Measurements from ENCODE around the gene TNFRSF1A. TPM values are rescaled to one million over a fixed set of nuclear protein-coding genes. Genes with fewer than 3 reads are reported as not detected.

Gene TNFRSF1A
- total and polyA plus RNA-seq, 2 donors from 2014 or later: 99.6 to 186 TPM

DNA sequence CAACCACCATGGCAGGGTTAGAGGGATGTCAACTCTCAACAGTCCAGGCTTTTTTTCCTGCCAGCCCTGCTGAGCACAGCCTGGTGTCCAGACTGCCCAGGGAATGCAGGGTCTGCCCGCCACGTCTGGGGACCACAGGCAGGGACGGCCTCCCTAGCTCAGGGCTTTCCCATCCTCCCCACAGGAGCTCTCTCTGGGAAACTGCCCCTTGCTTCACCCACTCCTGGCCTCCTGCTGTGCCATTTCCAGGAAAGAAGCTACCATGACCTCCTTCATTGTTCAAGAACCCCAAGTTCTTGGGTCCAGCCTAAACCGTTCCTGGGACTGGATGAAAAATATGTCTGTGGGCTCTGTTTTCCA is 28.7 kb upstream of the TNFRSF1A start:
- no peaks in the 10 kb centered on the region for H3K27me3 ChIP-seq (ENCODE audit: control insufficient read depth, insufficient read depth, low read length)
- H3K36me3 ChIP-seq (ENCODE audit: control insufficient read depth in 2 of 3, insufficient read depth in 3 of 3, low read length in 3 of 3): no peaks in the 10 kb centered on the region
- peak in 2 of 5 donors; percentile 27 to 61 for DNase-seq
- FAIRE-seq: no peak
- TF ChIP-seq, protein P1, sequence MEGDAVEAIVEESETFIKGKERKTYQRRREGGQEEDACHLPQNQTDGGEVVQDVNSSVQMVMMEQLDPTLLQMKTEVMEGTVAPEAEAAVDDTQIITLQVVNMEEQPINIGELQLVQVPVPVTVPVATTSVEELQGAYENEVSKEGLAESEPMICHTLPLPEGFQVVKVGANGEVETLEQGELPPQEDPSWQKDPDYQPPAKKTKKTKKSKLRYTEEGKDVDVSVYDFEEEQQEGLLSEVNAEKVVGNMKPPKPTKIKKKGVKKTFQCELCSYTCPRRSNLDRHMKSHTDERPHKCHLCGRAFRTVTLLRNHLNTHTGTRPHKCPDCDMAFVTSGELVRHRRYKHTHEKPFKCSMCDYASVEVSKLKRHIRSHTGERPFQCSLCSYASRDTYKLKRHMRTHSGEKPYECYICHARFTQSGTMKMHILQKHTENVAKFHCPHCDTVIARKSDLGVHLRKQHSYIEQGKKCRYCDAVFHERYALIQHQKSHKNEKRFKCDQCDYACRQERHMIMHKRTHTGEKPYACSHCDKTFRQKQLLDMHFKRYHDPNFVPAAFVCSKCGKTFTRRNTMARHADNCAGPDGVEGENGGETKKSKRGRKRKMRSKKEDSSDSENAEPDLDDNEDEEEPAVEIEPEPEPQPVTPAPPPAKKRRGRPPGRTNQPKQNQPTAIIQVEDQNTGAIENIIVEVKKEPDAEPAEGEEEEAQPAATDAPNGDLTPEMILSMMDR (IDR thresholded peaks at IDR 0.05; ENCODE audit: borderline replicate concordance, extremely low read depth, insufficient read depth): no peak
- peak overlapping the region in 2 of 3 donors; percentile 54 to 72 for H3K4me3 ChIP-seq (ENCODE audit: low read length in 3 of 3)
- peak overlapping the region in 2 of 3 donors; percentile 66 to 78 for H3K9ac ChIP-seq (ENCODE audit: low read length in 3 of 3)
- H3K9me3 ChIP-seq (ENCODE audit: control insufficient read depth in 2 of 3, insufficient read depth in 1 of 3, low read length in 3 of 3): no peaks in the 10 kb centered on the region
- intact Hi-C loops (cut with DNase I): no loop called here
- peaks cover 3 to 28% (median 18%) of the 10 kb centered on the region in 3 donors for H3K4me1 ChIP-seq (ENCODE audit: control insufficient read depth in 2 of 3, insufficient read depth in 2 of 3, low read depth in 1 of 3, low read length in 3 of 3)
- H3K27ac ChIP-seq (ENCODE audit: low read depth in 2 of 2, low read length in 2 of 2): peak overlapping the region; percentile 88 to 94

- intact Hi-C loops (cut with DNase I): no loop called here
- peak overlapping the region in 2 of 3 donors; percentile 54 to 72 for H3K4me3 ChIP-seq (ENCODE audit: low read length in 3 of 3)
- H3K9me3 ChIP-seq (ENCODE audit: control insufficient read depth in 2 of 3, insufficient read depth in 1 of 3, low read length in 3 of 3): no peaks in the 10 kb centered on the region
- H3K9ac ChIP-seq (ENCODE audit: low read length in 3 of 3): peak overlapping the region in 2 of 3 donors; percentile 66 to 78
- TF ChIP-seq, protein P1 (IDR thresholded peaks at IDR 0.05; ENCODE audit: borderline replicate concordance, extremely low read depth, insufficient read depth): no peak
- H3K27me3 ChIP-seq (ENCODE audit: control insufficient read depth, insufficient read depth, low read length): no peaks in the 10 kb centered on the region
- FAIRE-seq (no peak), DNase-seq (peak in 1 of 5 donors; percentile 46)
- H3K4me1 ChIP-seq (ENCODE audit: control insufficient read depth in 2 of 3, insufficient read depth in 2 of 3, low read depth in 1 of 3, low read length in 3 of 3): peaks cover 3 to 28% (median 18%) of the 10 kb centered on the region in 3 donors
- H3K27ac ChIP-seq (ENCODE audit: low read depth in 2 of 2, low read length in 2 of 2): peak overlapping the region; percentile 88 to 94
- H3K36me3 ChIP-seq (ENCODE audit: control insufficient read depth in 2 of 3, insufficient read depth in 3 of 3, low read length in 3 of 3): no peaks in the 10 kb centered on the region
These were observed 28.2 kb upstream of the TNFRSF1A start for GRCh38 chr12:6369916-6370575.

- H3K9ac ChIP-seq (ENCODE audit: low read length in 3 of 3): peak overlapping the region in 2 of 3 donors; percentile 13 to 76
- H3K27me3 ChIP-seq (ENCODE audit: control insufficient read depth, insufficient read depth, low read length): no peaks in the 10 kb centered on the region
- peak overlapping the region; percentile 55 to 86 for H3K27ac ChIP-seq (ENCODE audit: low read depth in 2 of 2, low read length in 2 of 2)
- FAIRE-seq (no peak), DNase-seq (peak in 1 of 5 donors; percentile 64)
- no peaks in the 10 kb centered on the region for H3K9me3 ChIP-seq (ENCODE audit: control insufficient read depth in 2 of 3, insufficient read depth in 1 of 3, low read length in 3 of 3)
- H3K4me3 ChIP-seq (ENCODE audit: low read length in 3 of 3): peak overlapping the region in 1 of 3 donors; percentile 25
- TF ChIP-seq, protein P1 (IDR thresholded peaks at IDR 0.05; ENCODE audit: borderline replicate concordance, extremely low read depth, insufficient read depth): no peak
- intact Hi-C loops (cut with DNase I): no loop called here
- no peaks in the 10 kb centered on the region for H3K36me3 ChIP-seq (ENCODE audit: control insufficient read depth in 2 of 3, insufficient read depth in 3 of 3, low read length in 3 of 3)
- peaks cover 3 to 25% (median 18%) of the 10 kb centered on the region in 3 donors for H3K4me1 ChIP-seq (ENCODE audit: control insufficient read depth in 2 of 3, insufficient read depth in 2 of 3, low read depth in 1 of 3, low read length in 3 of 3)
These were observed 27.1 kb upstream of the TNFRSF1A start for GRCh38 chr12:6368906-6369525.

Measured in kidney (tissue), 14 donors.